Measurements from ENCODE around the gene PIANP. TPM values are rescaled to one million over a fixed set of nuclear protein-coding genes. Genes with fewer than 3 reads are reported as not detected.

The PIANP gene
- total RNA-seq, 4 donors from 2014 or later: 0.55 to 11.5 (median 1.5) TPM; not detected in 1

DNA sequence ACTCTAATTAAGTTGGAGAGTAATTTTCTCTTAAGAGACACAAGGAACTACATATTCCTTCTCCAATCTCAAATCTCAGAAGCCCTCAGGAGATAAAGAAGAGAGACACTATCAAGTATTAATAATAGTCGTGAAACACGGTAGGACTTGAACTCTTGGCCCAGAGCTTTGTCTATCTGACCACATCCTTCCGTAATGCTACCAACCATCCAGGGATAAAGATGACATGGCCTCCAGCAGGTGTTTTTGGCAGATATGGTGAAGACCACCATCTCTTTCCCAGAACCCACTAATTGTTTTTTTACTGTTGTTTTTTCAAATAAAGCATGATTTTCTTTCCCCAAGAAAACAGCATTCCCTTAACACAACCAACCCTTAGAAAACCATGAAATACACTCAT, 14.8 kb downstream of the PIANP start:
- intact Hi-C loops (cut with DNase I; ENCODE audit: low total_unique reads): no loop called here
- Histone ChIP-seq H3K36me3 (no peaks in the 10 kb centered on the region), H3K27ac (no peak overlapping the region), H3K27me3 (no peaks in the 10 kb centered on the region), H3K4me3 (no peak overlapping the region), H3K4me1 (peaks cover 0 to 21% of the 10 kb centered on the region in 2 donors), H3K9me3 (no peaks in the 10 kb centered on the region)
- DNase-seq: no peak
- TF ChIP-seq CTCF (IDR thresholded peaks at IDR 0.05): no peak
- no peak for TF ChIP-seq POLR2A (IDR thresholded peaks at IDR 0.05)

DNA sequence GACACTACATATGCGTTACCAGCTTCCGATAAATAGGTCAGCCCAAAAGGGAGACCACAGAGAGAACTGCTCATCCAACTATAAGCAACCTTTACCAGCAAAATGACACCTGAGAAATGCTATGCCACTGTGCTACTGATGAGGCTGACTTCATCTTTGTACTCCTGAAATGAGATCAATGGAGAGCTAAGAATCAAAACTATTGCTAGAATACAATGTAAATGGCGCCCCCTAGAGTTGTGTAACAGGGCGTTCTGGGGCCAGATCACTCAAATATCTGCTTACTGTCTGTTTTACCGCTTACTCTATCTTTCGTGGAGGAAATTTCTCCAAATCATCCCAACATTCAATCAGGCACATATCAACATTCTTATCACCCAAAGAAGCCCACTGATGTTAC, 16.0 kb downstream of the PIANP start:
- no peak for DNase-seq
- intact Hi-C loops (cut with DNase I; ENCODE audit: low total_unique reads): no loop called here
- Histone ChIP-seq H3K27me3 (no peaks in the 10 kb centered on the region), H3K4me1 (peaks cover 0 to 17% of the 10 kb centered on the region in 2 donors), H3K27ac (no peak overlapping the region), H3K4me3 (no peak overlapping the region), H3K9me3 (no peaks in the 10 kb centered on the region), H3K36me3 (no peaks in the 10 kb centered on the region)
- no peak for TF ChIP-seq POLR2A (IDR thresholded peaks at IDR 0.05)
- TF ChIP-seq CTCF (IDR thresholded peaks at IDR 0.05): peak in 1 of 4 experiments; percentile 21

GRCh38 chr12:6676962-6677361, 23.7 kb downstream of the PIANP start:
- TF ChIP-seq POLR2A (IDR thresholded peaks at IDR 0.05) (no peak), CTCF (IDR thresholded peaks at IDR 0.05) (no peak)
- Histone ChIP-seq H3K4me1 (no peaks in the 10 kb centered on the region), H3K27ac (no peak overlapping the region), H3K36me3 (no peaks in the 10 kb centered on the region), H3K4me3 (no peak overlapping the region), H3K27me3 (no peaks in the 10 kb centered on the region), H3K9me3 (no peaks in the 10 kb centered on the region)
- DNase-seq: no peak
- intact Hi-C loops (cut with DNase I; ENCODE audit: low total_unique reads): no loop called here

- Histone ChIP-seq H3K4me3 (no peak overlapping the region), H3K27ac (no peak overlapping the region), H3K9me3 (no peaks in the 10 kb centered on the region), H3K4me1 (no peaks in the 10 kb centered on the region), H3K27me3 (no peaks in the 10 kb centered on the region), H3K36me3 (no peaks in the 10 kb centered on the region)
- DNase-seq: no peak
- intact Hi-C loops (cut with DNase I; ENCODE audit: low total_unique reads): no loop called here
- TF ChIP-seq CTCF (IDR thresholded peaks at IDR 0.05) (no peak), POLR2A (IDR thresholded peaks at IDR 0.05) (no peak)
Observed at GRCh38 chr12:6672143-6672542, 28.5 kb downstream of the PIANP start.

- no peak for DNase-seq
- H3K36me3 ChIP-seq: no peaks in the 10 kb centered on the region
- TF ChIP-seq POLR2A (IDR thresholded peaks at IDR 0.05) (no peak), CTCF (IDR thresholded peaks at IDR 0.05) (no peak)
- H3K27me3 ChIP-seq: no peaks in the 10 kb centered on the region
- H3K4me1 ChIP-seq: no peaks in the 10 kb centered on the region
- intact Hi-C loops (cut with DNase I; ENCODE audit: low total_unique reads): no loop called here
- H3K27ac ChIP-seq: no peak overlapping the region
- no peak overlapping the region for H3K4me3 ChIP-seq
- no peaks in the 10 kb centered on the region for H3K9me3 ChIP-seq
Observed at GRCh38 chr12:6667559-6668210, 32.9 kb downstream of the PIANP start.
